Natural killer cell (primary cell): ENCODE results near the gene TBC1D22B. TPM values are rescaled to one million over a fixed set of nuclear protein-coding genes. Genes with fewer than 3 reads are reported as not detected.

ENCODE experiments used
- ATAC-seq, 3 donors: fragments of 150-1000 bp in 2 of 3; fragments of 200-7000 bp in 1 of 3; cut with Tn5 transposase; 1 replicate in 1 of 3; 2 replicates in 2 of 3; pipeline ENCODE4 v1.10.0; 2021; ENCODE audit warnings: mild to moderate bottlenecking in 2 of 3, moderate library complexity in 2 of 3
- DNase-seq, 2 donors: peaks; one replicate each; pipeline versions ENCODE4 v3.0.0 to v3.0.0-alpha.2; 2013 to 2021; ENCODE audit warnings: mixed read lengths in 1 of 2
- H3K27ac ChIP-seq: one replicate; pipeline ENCODE4 v1.5.1; 2013; ENCODE audit warnings: mild to moderate bottlenecking, low read length
- H3K27me3 ChIP-seq: one replicate; pipeline ENCODE4 v1.6.1; 2013; ENCODE audit warnings: low read length; ENCODE audit not compliant: control insufficient read depth, insufficient read depth
- H3K36me3 ChIP-seq: one replicate; pipeline ENCODE4 v1.6.1; 2013; ENCODE audit warnings: low read length; ENCODE audit not compliant: control insufficient read depth, insufficient read depth
- H3K4me1 ChIP-seq: one replicate; pipeline ENCODE4 v1.6.1; 2013; ENCODE audit warnings: low read length; ENCODE audit not compliant: control insufficient read depth, insufficient read depth
- H3K4me3 ChIP-seq: one replicate; pipeline ENCODE4 v1.5.1; 2013; ENCODE audit warnings: low read length
- H3K9me3 ChIP-seq: one replicate; pipeline ENCODE4 v1.6.1; 2013; ENCODE audit warnings: low read length; ENCODE audit not compliant: control insufficient read depth, insufficient read depth
- H3K27ac Mint-ChIP-seq, 2 donors: one replicate each; pipeline ENCODE4 v1.8.0; 2022; ENCODE audit warnings: mild to moderate bottlenecking in 2 of 2, mixed read lengths in 2 of 2, moderate library complexity in 1 of 2
- H3K27me3 Mint-ChIP-seq, 2 donors: one replicate each; pipeline ENCODE4 v1.8.0; 2022; ENCODE audit warnings: low read depth in 2 of 2, mixed read lengths in 2 of 2
- H3K36me3 Mint-ChIP-seq: one replicate; pipeline ENCODE4 v1.8.0; 2022; ENCODE audit warnings: mixed read lengths
- H3K4me1 Mint-ChIP-seq, 2 donors: one replicate each; pipeline ENCODE4 v1.8.0; 2022; ENCODE audit warnings: mixed read lengths in 2 of 2
- H3K4me3 Mint-ChIP-seq: one replicate; pipeline ENCODE4 v1.8.0; 2022; ENCODE audit warnings: mild to moderate bottlenecking, moderate library complexity, mixed read lengths
- H3K9me3 Mint-ChIP-seq, 2 donors: one replicate each; pipeline ENCODE4 v1.8.0; 2022; ENCODE audit warnings: mixed read lengths in 2 of 2
- WGBS: methylation state at CpG from one replicate; pipeline ENCODE4 v1.1.7; 2013; ENCODE audit warnings: missing lambda C conversion rate; ENCODE audit not compliant: insufficient coverage; 5-methylcytosine and 5-hydroxymethylcytosine counted together
- intact Hi-C: fragments of 100-400 bp; cut with micrococcal nuclease; formaldehyde crosslinking; loops from one replicate; pipeline ENCODE4 v1.14.2; 2022
- total RNA-seq, 4 donors: library from RNA; stranded (reverse); fragments of 120-200 nt in 1 of 4; gene quantifications; one replicate each; pipeline versions ENCODE4 v1.2.3 to v1.2.4, GENCODE V29; 2013 to 2022
- TF ChIP-seq, protein P1 (sequence below): fragments of 200-600 bp; IDR thresholded peaks from one replicate; pipeline ENCODE4 v1.8.0; 2022; ENCODE audit warnings: antibody characterized with exemption

TBC1D22B gene
- total RNA-seq, 3 donors from 2014 or later (not counting 1 experiment from before 2014, with no cell fraction given): 8.0 to 12.1 (median 12.0) TPM

DNA sequence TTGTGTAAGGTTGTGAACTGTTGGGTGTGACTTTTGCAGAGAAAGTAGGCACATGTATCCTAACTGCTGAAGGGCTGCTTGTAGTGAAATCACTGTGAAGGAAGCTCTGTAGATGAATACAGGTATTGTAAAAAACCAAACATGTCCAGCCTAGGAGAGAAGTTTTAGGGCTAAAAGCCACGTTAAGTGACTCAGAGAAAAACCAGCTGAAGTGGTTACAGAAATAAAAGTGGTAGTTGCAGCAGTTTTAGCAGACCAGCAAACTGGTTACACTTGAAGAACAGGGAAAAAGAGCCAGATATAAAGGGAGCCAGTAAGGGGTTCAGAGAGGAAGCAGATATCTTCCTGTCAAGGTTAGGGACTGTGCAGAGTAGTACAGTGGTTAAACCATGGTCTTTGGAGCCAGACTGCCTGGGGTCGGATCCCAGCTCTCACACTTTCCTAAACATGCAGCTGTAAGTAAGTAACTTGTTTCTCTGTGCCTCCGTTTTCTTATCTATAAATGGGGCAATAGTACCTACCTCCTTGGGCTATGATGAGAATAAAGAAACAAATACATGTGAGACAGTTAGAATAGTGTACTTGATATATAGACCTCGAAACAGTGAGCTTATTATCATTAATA lies 62.4 kb downstream of the TBC1D22B start:
- WGBS: 63% methylated on average over 2 of the region's 4 CpGs
- Mint-ChIP-seq H3K4me3 (no peak overlapping the region), H3K27me3 (no peaks in the 10 kb centered on the region), H3K9me3 (no peaks in the 10 kb centered on the region), H3K36me3 (no peaks in the 10 kb centered on the region), H3K4me1 (peaks cover under 1% of the 10 kb centered on the region in 2 donors), H3K27ac (no peak overlapping the region)
- Histone ChIP-seq H3K4me3 (no peak overlapping the region), H3K27ac (no peak overlapping the region), H3K36me3 (peaks cover 47% of the 10 kb centered on the region), H3K4me1 (peaks cover under 1% of the 10 kb centered on the region), H3K9me3 (no peaks in the 10 kb centered on the region), H3K27me3 (no peaks in the 10 kb centered on the region)
- ATAC-seq: no peak
- intact Hi-C loops: no loop called here
- TF ChIP-seq, protein P1, sequence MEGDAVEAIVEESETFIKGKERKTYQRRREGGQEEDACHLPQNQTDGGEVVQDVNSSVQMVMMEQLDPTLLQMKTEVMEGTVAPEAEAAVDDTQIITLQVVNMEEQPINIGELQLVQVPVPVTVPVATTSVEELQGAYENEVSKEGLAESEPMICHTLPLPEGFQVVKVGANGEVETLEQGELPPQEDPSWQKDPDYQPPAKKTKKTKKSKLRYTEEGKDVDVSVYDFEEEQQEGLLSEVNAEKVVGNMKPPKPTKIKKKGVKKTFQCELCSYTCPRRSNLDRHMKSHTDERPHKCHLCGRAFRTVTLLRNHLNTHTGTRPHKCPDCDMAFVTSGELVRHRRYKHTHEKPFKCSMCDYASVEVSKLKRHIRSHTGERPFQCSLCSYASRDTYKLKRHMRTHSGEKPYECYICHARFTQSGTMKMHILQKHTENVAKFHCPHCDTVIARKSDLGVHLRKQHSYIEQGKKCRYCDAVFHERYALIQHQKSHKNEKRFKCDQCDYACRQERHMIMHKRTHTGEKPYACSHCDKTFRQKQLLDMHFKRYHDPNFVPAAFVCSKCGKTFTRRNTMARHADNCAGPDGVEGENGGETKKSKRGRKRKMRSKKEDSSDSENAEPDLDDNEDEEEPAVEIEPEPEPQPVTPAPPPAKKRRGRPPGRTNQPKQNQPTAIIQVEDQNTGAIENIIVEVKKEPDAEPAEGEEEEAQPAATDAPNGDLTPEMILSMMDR: no peak
- no peak for DNase-seq

DNA sequence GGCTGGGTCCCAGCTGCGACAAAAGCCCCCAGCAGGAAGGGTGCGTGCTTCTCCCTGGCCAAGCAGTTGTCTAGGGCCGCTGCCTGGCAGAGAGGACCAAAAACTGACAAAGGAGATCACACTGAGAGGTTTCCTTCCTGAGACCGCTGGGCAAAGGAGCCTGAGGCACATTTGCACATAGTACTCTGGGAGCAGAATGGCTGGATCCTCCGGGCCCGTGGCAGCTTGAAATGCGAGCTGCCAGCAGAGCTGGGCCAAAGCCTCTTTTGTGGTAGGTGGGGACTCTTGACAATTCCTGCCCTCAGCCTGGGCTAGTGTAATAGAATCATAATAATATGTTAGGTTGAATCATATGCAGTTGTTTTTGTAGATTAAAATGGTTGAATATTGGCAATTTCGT lies 63.1 kb downstream of the TBC1D22B start:
- Mint-ChIP-seq H3K36me3 (no peaks in the 10 kb centered on the region), H3K4me3 (no peak overlapping the region), H3K9me3 (no peaks in the 10 kb centered on the region), H3K27me3 (no peaks in the 10 kb centered on the region), H3K4me1 (peaks cover 0 to 1% of the 10 kb centered on the region in 2 donors), H3K27ac (no peak overlapping the region)
- Histone ChIP-seq H3K27ac (no peak overlapping the region), H3K9me3 (no peaks in the 10 kb centered on the region), H3K4me1 (no peaks in the 10 kb centered on the region), H3K36me3 (peaks cover 43% of the 10 kb centered on the region), H3K27me3 (no peaks in the 10 kb centered on the region), H3K4me3 (no peak overlapping the region)
- WGBS: 85% methylated on average over 8 of the region's 8 CpGs
- TF ChIP-seq, protein P1: no peak
- DNase-seq: no peak
- no peak for ATAC-seq
- intact Hi-C loops: no loop called here

GRCh38 chr6:37321101-37321500 lies 63.5 kb downstream of the TBC1D22B start:
- intact Hi-C loops: no loop called here
- H3K27ac ChIP-seq: no peak overlapping the region
- no peaks in the 10 kb centered on the region for H3K4me1 ChIP-seq
- no peaks in the 10 kb centered on the region for H3K9me3 ChIP-seq
- no peaks in the 10 kb centered on the region for H3K27me3 ChIP-seq
- TF ChIP-seq, protein P1: no peak
- no peak for ATAC-seq
- no peak overlapping the region for H3K4me3 ChIP-seq
- Mint-ChIP-seq H3K27ac (no peak overlapping the region), H3K9me3 (no peaks in the 10 kb centered on the region), H3K4me3 (no peak overlapping the region), H3K4me1 (peaks cover 0 to 5% of the 10 kb centered on the region in 2 donors), H3K27me3 (no peaks in the 10 kb centered on the region), H3K36me3 (no peaks in the 10 kb centered on the region)
- H3K36me3 ChIP-seq: peaks cover 39% of the 10 kb centered on the region
- no peak for DNase-seq
